Measurements from ENCODE around the gene SYT7.

GRCh38 chr11:61596990-61597389 is 16.1 kb upstream of the SYT7 start:
- TF ChIP-seq POLR2A (IDR thresholded peaks at IDR 0.05; ENCODE audit: low read depth, low read length) (no peak), CTCF (conservative IDR thresholded peaks at IDR 0.05; ENCODE audit: low read depth, low read length) (no peak), RAD21 (IDR thresholded peaks at IDR 0.05; ENCODE audit: low read length) (no peak), RFX5 (IDR thresholded peaks at IDR 0.05; ENCODE audit: low read depth, low read length) (no peak), BHLHE40 (IDR thresholded peaks at IDR 0.05; ENCODE audit: low read depth, low read length) (no peak), ELK1 (IDR thresholded peaks at IDR 0.05; ENCODE audit: borderline replicate concordance, low read depth, low read length) (no peak), MXI1 (IDR thresholded peaks at IDR 0.05; ENCODE audit: borderline replicate concordance, low read depth, low read length) (no peak), USF2 (IDR thresholded peaks at IDR 0.05; ENCODE audit: low read depth, low read length) (no peak)

All from IMR-90 (cell line).